ENCODE results near the gene RASSF7. TPM values are rescaled to one million over a fixed set of nuclear protein-coding genes. Genes with fewer than 3 reads are reported as not detected.

Gene RASSF7
- total RNA-seq, 4 donors from 2014 or later, result 80.9 to 340 (median 172) TPM

GRCh38 chr11:578276-579035, 17.7 kb downstream of the RASSF7 start:
- H3K36me3 ChIP-seq, result peaks cover 0 to 21% (median 0%) of the 10 kb centered on the region in 3 donors
- H3K27ac ChIP-seq, result peak overlapping the region in 3 of 4 donors; percentile 49 to 97 (median 93)
- peak in 1 of 3 donors; percentile 68 for DNase-seq
- H3K27me3 ChIP-seq, result no peaks in the 10 kb centered on the region
- H3K4me3 ChIP-seq, result peak overlapping the region in 2 of 4 donors; percentile 60 to 98
- H3K9me3 ChIP-seq, result no peaks in the 10 kb centered on the region
- peaks cover 12 to 70% (median 33%) of the 10 kb centered on the region in 4 donors for H3K4me1 ChIP-seq
- peak in 1 of 2 donors; percentile 36 for TF ChIP-seq POLR2A (IDR thresholded peaks at IDR 0.05)
- TF ChIP-seq CTCF (IDR thresholded peaks at IDR 0.05), result no peak

GRCh38 chr11:579830-580601, 19.2 kb downstream of the RASSF7 start:
- Histone ChIP-seq H3K27ac (peak overlapping the region in 2 of 4 donors; percentile 84 to 93), H3K4me1 (peaks cover 10 to 61% (median 32%) of the 10 kb centered on the region in 4 donors), H3K9me3 (no peaks in the 10 kb centered on the region), H3K4me3 (no peak overlapping the region), H3K36me3 (peaks cover 0 to 32% (median 0%) of the 10 kb centered on the region in 3 donors), H3K27me3 (no peaks in the 10 kb centered on the region)
- no peak for TF ChIP-seq POLR2A (IDR thresholded peaks at IDR 0.05)
- no peak for TF ChIP-seq CTCF (IDR thresholded peaks at IDR 0.05)
- DNase-seq, result peak in 1 of 3 donors; percentile 79

GRCh38 chr11:581342-581741, 20.6 kb downstream of the RASSF7 start:
- Histone ChIP-seq H3K36me3 (peaks cover 0 to 35% (median 0%) of the 10 kb centered on the region in 3 donors), H3K4me3 (no peak overlapping the region), H3K4me1 (peaks cover 6 to 56% (median 27%) of the 10 kb centered on the region in 4 donors), H3K9me3 (no peaks in the 10 kb centered on the region), H3K27me3 (no peaks in the 10 kb centered on the region), H3K27ac (no peak overlapping the region)
- DNase-seq, result no peak
- TF ChIP-seq POLR2A (IDR thresholded peaks at IDR 0.05) (no peak), CTCF (IDR thresholded peaks at IDR 0.05) (no peak)

GRCh38 chr11:581752-582151, 21.0 kb downstream of the RASSF7 start:
- TF ChIP-seq POLR2A (IDR thresholded peaks at IDR 0.05) (no peak), CTCF (IDR thresholded peaks at IDR 0.05) (no peak)
- Histone ChIP-seq H3K27me3 (no peaks in the 10 kb centered on the region), H3K4me3 (no peak overlapping the region), H3K36me3 (peaks cover 0 to 39% (median 0%) of the 10 kb centered on the region in 3 donors), H3K27ac (no peak overlapping the region), H3K9me3 (no peaks in the 10 kb centered on the region), H3K4me1 (peaks cover 6 to 57% (median 27%) of the 10 kb centered on the region in 4 donors)
- no peak for DNase-seq

GRCh38 chr11:584287-584686, 23.5 kb downstream of the RASSF7 start:
- no peak overlapping the region for H3K4me3 ChIP-seq
- no peak overlapping the region for H3K27ac ChIP-seq
- H3K9me3 ChIP-seq, result no peaks in the 10 kb centered on the region
- peaks cover 0 to 53% (median 7%) of the 10 kb centered on the region in 4 donors for H3K4me1 ChIP-seq
- TF ChIP-seq POLR2A (IDR thresholded peaks at IDR 0.05) (no peak), CTCF (IDR thresholded peaks at IDR 0.05) (no peak)
- no peak for DNase-seq
- H3K36me3 ChIP-seq, result peaks cover 0 to 64% (median 0%) of the 10 kb centered on the region in 3 donors
- no peaks in the 10 kb centered on the region for H3K27me3 ChIP-seq
